ENCODE results near the gene CILP2.

DNA sequence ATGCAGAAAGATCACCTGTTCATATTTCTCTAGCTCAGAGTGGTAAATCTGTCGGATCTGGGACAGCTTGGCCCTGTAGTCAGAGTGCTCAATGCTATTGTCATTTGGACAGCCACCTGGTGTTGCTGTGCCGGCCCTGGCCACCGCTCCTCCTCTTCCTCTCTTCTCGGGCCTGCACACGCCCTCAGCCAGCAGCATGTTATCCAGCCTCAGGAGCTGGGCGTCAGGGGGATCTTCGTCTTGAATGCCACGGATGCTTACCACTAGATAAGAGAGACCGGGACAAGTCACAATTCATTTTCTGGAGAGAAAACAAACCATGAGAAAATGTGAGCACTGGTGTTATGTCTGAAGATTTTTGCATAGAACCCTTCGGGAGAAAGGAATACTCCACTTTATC lies 32.5 kb downstream of the CILP2 start:
- TF ChIP-seq, protein P1, sequence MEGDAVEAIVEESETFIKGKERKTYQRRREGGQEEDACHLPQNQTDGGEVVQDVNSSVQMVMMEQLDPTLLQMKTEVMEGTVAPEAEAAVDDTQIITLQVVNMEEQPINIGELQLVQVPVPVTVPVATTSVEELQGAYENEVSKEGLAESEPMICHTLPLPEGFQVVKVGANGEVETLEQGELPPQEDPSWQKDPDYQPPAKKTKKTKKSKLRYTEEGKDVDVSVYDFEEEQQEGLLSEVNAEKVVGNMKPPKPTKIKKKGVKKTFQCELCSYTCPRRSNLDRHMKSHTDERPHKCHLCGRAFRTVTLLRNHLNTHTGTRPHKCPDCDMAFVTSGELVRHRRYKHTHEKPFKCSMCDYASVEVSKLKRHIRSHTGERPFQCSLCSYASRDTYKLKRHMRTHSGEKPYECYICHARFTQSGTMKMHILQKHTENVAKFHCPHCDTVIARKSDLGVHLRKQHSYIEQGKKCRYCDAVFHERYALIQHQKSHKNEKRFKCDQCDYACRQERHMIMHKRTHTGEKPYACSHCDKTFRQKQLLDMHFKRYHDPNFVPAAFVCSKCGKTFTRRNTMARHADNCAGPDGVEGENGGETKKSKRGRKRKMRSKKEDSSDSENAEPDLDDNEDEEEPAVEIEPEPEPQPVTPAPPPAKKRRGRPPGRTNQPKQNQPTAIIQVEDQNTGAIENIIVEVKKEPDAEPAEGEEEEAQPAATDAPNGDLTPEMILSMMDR (IDR thresholded peaks at IDR 0.05): no peak
- no peak for TF ChIP-seq POLR2A (IDR thresholded peaks at IDR 0.05)

Measured in lower leg skin (tissue), 3 donors.